Suppressor macrophage (primary cell): ENCODE results near the gene FXR2.

ENCODE experiments used
- DNase-seq, 4 experiments: peaks; one replicate each; pipeline ENCODE4 v3.0.0-alpha.2; 2020 to 2022

The FXR2 gene

DNA sequence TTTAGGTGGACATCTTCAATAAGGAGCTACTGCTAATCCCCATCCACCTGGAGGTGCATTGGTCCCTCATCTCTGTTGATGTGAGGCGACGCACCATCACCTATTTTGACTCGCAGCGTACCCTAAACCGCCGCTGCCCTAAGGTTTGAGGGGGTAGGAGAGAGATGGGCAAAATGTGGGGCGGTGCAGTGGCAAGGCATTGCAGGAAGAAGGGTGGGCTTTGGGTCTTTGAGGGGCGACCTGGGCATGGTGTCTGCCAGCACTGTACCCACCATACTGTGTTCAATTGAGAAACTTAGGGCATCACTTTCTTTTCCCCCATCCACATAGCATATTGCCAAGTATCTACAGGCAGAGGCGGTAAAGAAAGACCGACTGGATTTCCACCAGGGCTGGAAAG, 44.3 kb downstream of the FXR2 start:
- DNase-seq = no peak

DNA sequence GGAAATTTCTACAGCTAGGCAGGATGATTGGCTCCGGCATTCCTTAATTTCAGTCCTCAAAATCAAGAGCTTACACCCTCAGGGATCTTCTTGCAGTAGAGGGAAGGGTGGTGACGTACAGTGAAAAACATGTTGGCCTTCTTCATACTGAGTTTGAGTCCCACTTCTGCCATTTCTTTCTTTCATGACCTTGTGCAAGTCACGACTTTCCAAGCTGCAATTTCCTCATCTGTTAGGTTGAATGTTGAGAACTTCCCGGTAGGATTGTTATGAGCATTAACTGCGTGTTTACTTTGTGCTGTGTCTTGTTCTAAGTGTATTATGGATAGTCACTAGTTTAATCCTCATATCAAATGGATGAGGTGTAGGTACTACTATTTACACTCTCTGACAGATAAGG, 45.1 kb downstream of the FXR2 start:
- no peak for DNase-seq

DNA sequence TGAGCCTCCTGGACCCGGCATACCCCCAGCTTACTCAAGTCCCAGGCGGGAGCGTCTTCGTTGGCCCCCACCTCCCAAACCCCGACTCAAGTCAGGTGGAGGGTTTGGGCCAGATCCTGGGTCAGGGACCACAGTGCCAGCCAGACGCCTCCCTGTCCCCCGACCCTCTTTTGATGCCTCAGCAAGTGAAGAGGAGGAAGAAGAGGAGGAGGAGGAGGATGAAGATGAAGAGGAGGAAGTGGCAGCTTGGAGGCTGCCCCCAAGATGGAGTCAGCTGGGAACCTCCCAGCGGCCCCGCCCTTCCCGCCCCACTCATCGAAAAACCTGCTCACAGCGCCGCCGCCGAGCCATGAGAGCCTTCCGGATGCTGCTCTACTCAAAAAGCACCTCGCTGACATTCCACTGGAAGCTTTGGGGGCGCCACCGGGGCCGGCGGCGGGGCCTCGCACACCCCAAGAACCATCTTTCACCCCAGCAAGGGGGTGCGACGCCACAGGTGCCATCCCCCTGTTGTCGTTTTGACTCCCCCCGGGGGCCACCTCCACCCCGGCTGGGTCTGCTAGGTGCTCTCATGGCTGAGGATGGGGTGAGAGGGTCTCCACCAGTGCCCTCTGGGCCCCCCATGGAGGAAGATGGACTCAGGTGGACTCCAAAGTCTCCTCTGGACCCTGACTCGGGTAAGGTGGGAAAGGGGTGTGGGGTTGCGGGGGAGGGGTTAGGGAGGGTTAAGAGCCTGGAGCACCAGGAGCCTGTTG, 51.4 kb downstream of the FXR2 start:
- no peak for DNase-seq

DNA sequence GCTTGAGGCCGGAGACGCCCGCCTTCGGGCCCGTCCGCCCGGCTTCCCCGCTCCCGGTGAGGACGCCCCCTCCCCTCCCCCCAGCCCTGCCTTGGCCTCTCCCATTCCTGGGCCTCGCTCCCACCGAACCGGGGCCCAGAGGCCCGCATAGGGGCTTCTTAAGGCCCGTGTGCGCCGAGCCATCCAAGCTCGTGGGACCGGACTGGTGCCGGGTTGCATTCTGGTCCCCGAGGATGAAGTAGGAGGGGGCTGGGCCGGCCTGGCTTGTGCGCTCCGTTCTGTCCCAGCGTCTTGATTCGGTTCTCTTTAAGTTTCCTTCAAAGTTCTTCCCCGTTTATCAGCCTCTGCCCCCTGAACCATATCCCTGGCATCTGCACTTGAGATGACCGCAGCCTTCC, 52.5 kb downstream of the FXR2 start:
- peak in 1 of 4 experiments; percentile 33 for DNase-seq

DNA sequence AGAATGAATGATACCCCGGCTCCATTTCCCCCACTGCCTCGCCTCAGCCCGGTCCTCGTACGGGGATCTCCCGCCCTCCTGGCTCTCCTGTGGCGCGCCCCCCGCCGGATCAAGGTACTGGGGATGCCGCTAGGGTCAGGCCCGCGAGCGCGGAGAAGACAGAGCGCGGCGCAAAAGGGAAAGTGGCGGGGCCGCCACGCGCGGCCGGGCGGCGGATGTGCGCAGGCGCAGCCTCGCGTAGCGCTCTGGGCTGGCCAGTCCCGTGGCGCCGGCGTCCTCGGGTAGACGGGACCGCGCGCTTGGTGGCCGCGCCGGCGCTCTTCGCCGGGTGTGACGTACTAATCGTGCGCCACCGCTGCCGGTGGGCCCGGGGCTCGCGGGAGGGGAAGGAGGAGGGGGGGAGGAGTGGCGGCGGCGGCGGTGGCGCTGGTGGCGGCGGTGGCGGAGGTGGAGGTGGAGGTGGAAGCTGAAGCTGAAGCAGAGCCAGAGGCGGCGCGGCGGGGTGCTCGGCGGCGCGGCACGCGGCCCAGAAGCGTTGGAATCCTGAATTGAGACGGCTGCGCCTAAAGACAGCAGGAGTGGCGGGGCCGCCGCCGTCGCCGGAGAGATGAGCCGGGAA, 53.0 kb downstream of the FXR2 start, which contains the start of gene SENP3:
SENP3 (plus strand) TSS at position 331 of the 619 bp plus-strand sequence. CDS start 1,158 bp downstream, outside the sequence.
- DNase-seq = peak; percentile 94 to 98 (median 96)

DNA sequence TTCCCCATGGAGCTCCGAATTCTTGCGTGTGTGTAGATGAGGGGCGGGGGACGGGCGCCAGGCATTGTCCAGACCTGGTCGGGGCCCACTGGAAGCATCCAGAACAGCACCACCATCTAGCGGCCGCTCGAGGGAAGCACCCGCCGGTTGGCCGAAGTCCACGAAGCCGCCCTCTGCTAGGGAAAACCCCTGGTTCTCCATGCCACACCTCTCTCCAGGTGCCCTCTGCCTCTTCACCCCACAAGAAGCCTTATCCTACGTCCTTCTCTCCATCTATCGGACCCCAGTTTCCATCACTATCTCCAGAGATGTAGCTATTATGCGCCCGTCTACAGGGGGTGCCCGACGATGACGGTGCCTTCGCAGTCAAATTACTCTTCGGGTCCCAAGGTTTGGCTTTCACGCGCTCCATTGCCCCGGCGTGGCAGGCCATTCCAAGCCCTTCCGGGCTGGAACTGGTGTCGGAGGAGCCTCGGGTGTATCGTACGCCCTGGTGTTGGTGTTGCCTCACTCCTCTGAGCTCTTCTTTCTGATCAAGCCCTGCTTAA, 53.6 kb downstream of the FXR2 start:
- peak; percentile 87 to 94 (median 90) for DNase-seq

DNA sequence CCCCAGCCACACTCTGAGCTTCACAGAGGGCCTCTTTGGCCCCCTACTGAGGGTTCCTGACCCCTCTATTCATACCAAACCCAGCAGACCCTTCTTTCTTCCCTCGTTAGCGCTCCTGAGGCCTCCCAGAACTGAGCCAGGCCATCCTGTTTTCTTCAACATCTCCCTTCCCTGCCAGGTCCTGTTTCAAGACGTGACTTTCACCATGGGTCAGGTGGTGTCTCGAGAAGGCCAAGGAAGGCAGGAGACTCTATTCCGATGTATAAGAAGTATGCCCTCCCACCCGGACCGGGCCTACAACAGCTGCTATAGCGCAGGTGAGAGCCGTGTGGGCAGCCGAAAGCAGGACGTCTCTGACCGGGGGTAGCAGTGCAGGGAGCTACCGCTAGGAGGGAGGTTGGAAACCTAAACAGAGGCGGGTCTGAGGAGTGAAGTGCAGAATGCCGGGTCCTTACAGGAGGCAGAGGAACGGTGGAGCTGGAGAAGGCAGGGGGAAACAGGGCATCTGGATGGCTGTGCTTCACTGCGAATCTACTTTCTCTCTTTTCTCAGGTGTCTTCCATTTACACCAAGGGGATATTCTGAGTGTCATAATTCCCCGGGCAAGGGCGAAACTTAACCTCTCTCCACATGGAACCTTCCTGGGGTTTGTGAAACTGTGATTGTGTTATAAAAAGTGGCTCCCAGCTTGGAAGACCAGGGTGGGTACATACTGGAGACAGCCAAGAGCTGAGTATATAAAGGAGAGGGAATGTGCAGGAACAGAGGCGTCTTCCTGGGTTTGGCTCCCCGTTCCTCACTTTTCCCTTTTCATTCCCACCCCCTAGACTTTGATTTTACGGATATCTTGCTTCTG, 54.3 kb downstream of the FXR2 start:
- DNase-seq = peak; percentile 44 to 84 (median 72)

DNA sequence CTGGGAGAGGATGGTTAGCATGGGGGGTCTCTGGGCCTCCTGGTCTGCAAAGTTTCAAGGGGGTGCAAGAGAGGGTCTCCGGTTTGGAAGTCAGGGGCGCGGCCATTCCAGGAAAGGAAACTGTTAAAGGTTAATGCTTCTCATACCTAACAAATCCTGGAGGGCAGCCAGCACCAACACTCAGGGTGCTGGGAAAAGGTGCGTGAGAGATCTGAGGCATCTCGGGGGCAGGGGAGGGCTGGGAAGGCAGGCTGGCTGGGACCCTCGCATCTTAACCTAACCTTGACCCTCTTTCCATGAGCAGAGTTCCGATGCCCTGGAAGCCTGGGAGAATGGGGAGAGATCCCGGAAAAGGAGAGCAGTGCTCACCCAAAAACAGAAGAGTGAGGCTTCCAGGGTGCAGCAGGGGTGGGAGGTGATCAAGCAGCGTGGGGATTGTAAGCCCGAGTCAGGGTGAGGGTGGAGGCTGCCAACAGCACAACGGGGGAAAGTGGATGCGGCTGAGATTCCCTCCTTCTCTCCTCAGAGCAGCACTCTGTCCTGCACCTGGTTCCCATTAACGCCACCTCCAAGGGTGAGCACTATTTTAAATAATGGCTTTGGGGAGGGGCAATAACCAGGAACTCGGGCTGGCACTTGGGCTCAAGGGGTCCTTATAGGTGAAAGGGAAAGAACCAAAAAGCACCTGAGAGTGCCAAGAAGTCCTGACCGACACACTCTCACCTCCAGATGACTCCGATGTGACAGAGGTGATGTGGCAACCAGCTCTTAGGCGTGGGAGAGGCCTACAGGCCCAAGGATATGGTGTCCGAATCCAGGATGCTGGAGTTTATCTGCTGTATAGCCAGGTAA, 55.2 kb downstream of the FXR2 start:
- DNase-seq = peak in 2 of 4 experiments; percentile 21 to 31

DNA sequence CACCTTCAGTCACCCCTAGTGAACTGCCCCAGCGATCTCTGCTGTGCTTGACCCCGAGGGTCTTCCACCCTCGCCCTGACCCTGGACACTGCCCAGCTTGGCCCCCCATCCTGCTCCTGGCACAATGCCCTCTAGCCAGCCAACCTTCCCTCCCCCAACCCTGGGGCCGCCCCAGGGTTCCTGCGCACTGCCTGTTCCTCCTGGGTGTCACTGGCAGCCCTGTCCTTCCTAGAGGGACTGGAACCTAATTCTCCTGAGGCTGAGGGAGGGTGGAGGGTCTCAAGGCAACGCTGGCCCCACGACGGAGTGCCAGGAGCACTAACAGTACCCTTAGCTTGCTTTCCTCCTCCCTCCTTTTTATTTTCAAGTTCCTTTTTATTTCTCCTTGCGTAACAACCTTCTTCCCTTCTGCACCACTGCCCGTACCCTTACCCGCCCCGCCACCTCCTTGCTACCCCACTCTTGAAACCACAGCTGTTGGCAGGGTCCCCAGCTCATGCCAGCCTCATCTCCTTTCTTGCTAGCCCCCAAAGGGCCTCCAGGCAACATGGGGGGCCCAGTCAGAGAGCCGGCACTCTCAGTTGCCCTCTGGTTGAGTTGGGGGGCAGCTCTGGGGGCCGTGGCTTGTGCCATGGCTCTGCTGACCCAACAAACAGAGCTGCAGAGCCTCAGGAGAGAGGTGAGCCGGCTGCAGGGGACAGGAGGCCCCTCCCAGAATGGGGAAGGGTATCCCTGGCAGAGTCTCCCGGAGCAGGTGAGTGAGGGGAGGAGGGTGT, 56.0 kb downstream of the FXR2 start, which contains the start of gene TNFSF13:
TNFSF13 (plus strand) TSS at position 207 of the 776 bp plus-strand sequence; CDS start at position 497, 290 bp downstream.
- DNase-seq = peak; percentile 40 to 78 (median 67)

DNA sequence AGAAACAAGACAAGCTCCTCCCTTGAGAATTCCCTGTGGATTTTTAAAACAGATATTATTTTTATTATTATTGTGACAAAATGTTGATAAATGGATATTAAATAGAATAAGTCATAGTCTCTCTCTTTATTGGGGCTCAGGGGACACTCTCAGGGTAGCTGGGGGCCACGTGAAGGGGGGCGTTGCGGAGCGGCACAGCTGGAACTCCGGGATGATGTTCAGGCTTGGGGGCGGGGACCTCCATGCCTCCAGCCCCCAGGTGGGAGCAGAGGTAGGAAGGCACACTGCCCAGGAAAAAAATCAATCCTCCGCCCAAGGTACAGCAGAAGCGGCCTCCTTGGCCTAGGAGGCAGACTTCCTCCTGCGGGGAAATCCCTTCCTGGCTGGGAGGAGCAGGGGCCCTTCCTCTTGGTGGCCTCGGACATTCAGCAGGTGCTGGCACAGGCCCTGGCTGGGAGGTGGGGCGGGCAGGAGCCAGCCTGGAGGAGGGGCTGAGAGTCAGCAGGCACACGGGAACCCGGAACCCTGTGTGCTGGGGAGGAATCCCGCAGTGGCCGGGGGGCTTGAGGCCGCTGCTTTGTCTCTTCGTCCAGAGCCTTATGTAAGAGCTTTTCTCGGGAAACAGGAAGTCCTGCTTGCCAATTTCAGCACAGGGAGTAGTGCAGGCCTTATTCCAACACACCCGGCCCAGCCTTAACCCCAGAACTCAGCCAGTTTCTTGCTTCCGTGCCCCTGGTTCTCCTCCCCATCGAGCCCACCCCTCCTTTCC, 56.7 kb downstream of the FXR2 start:
- DNase-seq = peak; percentile 82 to 94 (median 90)

DNA sequence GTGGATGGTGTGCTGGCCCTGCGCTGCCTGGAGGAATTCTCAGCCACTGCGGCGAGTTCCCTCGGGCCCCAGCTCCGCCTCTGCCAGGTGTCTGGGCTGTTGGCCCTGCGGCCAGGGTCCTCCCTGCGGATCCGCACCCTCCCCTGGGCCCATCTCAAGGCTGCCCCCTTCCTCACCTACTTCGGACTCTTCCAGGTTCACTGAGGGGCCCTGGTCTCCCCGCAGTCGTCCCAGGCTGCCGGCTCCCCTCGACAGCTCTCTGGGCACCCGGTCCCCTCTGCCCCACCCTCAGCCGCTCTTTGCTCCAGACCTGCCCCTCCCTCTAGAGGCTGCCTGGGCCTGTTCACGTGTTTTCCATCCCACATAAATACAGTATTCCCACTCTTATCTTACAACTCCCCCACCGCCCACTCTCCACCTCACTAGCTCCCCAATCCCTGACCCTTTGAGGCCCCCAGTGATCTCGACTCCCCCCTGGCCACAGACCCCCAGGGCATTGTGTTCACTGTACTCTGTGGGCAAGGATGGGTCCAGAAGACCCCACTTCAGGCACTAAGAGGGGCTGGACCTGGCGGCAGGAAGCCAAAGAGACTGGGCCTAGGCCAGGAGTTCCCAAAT, 57.4 kb downstream of the FXR2 start:
- no peak for DNase-seq

DNA sequence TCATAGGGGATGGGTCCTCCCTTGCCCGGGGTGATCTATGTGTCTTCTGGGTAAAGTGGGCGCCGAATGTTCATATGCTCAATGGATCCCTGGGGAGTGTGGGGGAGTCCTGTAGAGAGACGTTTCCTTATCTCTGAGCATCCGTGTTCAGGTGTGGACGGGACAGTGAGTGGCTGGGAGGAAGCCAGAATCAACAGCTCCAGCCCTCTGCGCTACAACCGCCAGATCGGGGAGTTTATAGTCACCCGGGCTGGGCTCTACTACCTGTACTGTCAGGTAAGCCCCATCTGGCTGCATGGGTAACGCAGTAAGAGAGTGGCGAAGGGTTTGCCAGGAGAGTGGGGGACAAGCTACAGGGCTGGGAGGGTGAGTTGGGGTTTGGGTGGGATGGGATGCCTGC, 58.1 kb downstream of the FXR2 start:
- DNase-seq = no peak

DNA sequence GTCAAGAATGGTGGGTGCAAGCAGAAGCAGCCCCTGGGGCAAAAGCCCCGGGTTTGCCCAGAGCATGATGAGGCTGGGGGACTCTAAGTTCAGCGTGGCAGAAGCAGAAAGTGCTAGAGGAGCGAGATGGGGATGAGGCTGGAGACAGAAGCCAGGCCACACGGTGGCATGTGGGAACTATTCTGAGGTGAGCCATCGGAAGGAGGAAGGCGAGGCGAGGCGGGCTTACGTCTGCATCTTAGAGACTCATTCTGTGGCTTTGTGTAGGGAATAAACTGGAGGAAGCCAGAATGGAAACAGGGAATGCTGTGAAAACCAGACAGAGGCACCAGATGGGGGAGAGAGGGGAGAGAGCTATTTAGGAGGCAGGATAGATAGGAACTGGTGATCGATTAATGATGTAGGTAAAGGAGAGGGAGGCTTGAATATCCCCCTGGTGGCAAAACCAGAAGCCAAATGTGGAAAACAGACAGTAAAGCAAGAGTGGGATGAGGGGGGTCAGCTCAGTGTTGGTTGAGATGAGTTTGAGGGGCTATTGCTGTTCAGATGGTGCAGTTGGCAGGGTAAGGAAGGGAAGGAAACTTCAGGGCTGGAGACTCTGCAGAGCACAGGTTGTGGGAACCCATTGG, 59.3 kb downstream of the FXR2 start:
- DNase-seq = peak in 1 of 4 experiments; percentile 14

DNA sequence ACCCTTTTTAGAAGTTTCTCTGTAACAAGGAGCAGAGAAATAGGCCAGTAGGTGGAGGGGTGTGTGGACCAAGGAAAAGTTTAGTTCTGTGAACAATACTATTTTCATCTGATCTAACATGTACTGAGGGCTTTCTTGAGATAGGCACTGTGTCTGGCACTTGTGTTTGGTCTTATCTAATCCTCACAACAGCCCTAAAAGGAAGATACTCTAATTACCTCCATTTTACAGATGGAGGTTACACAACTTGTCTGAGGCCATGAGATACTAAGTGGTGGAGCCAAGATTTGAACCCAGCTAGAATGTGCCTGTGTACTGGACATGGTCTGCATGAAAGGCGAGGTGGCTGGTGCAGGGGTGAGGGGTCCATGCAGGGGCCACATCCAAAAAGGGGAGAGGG, 61.3 kb downstream of the FXR2 start:
- no peak for DNase-seq

DNA sequence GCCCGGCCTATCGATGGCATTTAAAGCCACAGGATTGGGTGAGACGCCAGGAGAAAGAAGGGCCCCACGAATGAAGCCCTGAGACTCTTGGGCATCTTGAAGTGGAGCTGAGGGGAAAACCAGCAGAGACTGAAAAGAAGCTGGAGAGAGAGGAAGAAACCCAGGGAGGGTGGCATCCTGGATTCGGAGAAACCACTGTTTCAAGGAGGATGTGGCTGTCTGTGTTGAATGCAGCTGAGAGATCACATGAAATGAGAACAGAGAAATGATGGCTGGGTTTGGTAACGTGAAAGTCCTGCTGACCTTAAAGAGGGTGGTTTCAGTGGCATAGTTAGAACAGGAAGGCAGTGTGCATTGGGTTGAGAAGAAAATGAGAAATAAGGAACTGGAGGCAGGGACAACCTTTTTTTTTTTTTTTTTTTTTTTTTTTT, 62.1 kb downstream of the FXR2 start:
- peak; percentile 86 to 96 (median 90) for DNase-seq

DNA sequence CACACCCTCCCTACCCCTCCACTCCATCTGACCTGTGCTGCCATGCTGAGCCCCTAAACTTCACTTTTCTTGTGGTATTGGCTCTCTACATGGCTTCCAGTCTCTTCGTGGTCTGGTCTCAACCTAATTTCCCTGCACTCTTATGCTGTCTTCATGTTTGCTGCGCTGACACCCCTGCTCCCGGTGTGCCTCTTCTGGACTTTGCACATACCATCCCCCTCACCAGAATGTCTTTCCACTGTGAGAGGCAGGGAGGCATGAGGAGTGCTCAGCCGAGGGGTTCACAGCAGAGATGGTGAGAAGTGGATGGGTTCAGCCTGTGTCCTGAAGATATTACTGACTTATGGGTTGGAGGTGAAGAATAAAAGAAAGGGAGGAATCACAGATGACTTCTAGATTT, 63.3 kb downstream of the FXR2 start:
- DNase-seq = no peak

DNA sequence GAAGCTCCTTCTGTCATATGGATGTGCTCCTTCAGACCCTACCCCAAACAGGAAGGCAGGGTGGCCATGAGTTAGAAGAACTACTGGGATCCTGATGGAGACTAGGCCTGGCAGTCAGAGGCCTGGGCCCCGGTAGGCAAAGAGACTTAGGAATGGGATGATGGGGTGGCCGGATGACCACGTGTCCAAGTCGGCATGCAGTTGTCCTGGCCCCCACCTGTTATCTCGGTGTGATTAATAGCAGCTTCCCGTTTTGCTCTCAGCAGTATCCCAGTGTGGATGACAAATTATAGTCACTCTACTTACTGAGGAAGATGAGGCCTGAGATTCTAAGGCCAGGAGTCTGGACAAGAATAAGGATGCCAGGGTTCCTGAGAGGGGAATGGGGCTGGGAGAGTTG, 64.4 kb downstream of the FXR2 start:
- DNase-seq = no peak

DNA sequence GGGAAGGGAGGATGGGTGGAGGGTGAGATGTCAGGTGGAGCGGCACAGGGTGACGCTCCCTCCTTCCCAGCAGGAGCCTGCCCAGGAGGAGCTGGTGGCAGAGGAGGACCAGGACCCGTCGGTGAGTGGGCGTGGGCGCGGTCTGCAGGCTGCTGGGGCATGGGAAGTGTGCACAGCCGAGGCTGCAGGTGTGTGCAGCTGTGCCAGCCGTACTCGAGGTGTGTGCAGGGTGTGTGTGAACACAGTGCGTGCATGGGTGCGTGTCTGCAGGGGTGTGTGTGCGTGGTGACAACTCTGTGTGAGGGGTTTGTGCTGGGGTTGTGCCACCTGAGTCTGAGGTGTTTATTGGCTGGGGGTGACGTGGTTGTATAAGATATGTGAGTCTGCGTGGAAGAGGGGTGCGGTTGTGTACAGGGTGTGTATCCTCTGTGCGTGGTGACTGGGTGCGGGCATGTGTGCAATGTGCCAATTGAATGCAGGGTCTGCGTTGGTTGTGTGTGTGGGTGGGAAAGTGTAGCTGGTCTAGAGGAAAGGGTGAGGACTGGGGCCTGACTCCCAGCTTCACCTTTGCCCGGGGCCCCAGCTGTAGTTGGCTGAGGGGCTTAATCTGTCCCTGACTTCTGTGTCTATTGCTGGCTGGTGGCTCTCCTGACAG, 65.2 kb downstream of the FXR2 start:
- peak in 2 of 4 experiments; percentile 38 to 46 for DNase-seq
